Transverse colon (tissue), 4 donors: ENCODE results near the gene ALDOC. TPM values are rescaled to one million over a fixed set of nuclear protein-coding genes. Genes with fewer than 3 reads are reported as not detected.

Experiments
- DNase-seq: peaks from one replicate; pipeline ENCODE4 v3.0.0-alpha.2; 2019
- H3K27ac ChIP-seq, 4 donors: fragments of 200-600 bp; sonication (generic); 2 replicates each; pipeline ENCODE4 v1.5.1; 2016 to 2018; ENCODE audit warnings: inconsistent platforms in 4 of 4
- H3K27me3 ChIP-seq: fragments of 200-600 bp; sonication (generic); 2 replicates; pipeline ENCODE4 v1.5.1; 2017; ENCODE audit warnings: inconsistent platforms
- H3K36me3 ChIP-seq, 4 donors: fragments of 200-600 bp; sonication (generic); 2 replicates each; pipeline ENCODE4 v1.5.1; 2017 to 2019; ENCODE audit warnings: inconsistent platforms in 4 of 4
- H3K4me1 ChIP-seq, 4 donors: fragments of 200-600 bp; sonication (generic); 2 replicates each; pipeline ENCODE4 v1.5.1; 2017 to 2020; ENCODE audit warnings: inconsistent platforms in 4 of 4
- H3K4me3 ChIP-seq, 4 donors: fragments of 200-600 bp; sonication (generic); 1 replicate in 1 of 4; 2 replicates in 3 of 4; pipeline versions ENCODE4 v1.5.1 to v1.6.1; 2017 to 2019; ENCODE audit warnings: inconsistent platforms in 4 of 4
- H3K9me3 ChIP-seq, 2 donors: fragments of 200-600 bp; sonication (generic); 2 replicates each; pipeline ENCODE4 v1.5.1; 2017 to 2019; ENCODE audit warnings: inconsistent platforms in 2 of 2
- EP300 ChIP-seq: sonication (generic); formaldehyde crosslinking; IDR thresholded peaks from one replicate; pipeline ENCODE4 v1.6.1; 2017; ENCODE audit warnings: antibody characterized with exemption, low read depth
- POLR2A ChIP-seq: fragments of 450-650 bp; IDR thresholded peaks from one replicate; pipeline ENCODE4 v1.6.1; 2016; ENCODE audit warnings: antibody characterized with exemption, mild to moderate bottlenecking, moderate library complexity
- POLR2AphosphoS5 ChIP-seq, 3 donors: sonication (generic); formaldehyde crosslinking; IDR thresholded peaks; one replicate each; pipeline ENCODE4 v1.6.1; 2016; ENCODE audit warnings: antibody characterized with exemption in 3 of 3
- WGBS, 2 donors: methylation state at CpG; one replicate each; pipeline ENCODE4 v1.1.5; 2018; ENCODE audit warnings: low coverage in 1 of 2; 5-methylcytosine and 5-hydroxymethylcytosine counted together
- in situ Hi-C, 4 donors: fragments of 200-750 bp; cut with MboI; loops; one replicate each; pipeline versions ENCODE4 v1.15.0 to v1.15.1; 2017; ENCODE audit warnings: low sequenced_read_pairs in 3 of 4, low pct_ligation_motif_present in 1 of 4, low pct_unique_long_range_greater_than_20kb in 1 of 4
- intact Hi-C: fragments of 100-400 bp; cut with DNase I; formaldehyde crosslinking; loops from one replicate; pipeline ENCODE4 v1.15.1; 2023; ENCODE audit warnings: low total_unique reads
- total RNA-seq, 4 donors: library from RNA; depleted of rRNA; stranded (reverse); fragments of >200 nt; gene quantifications; one replicate each; pipeline ENCODE4 v1.1.0, GENCODE V29; 2016
- TF ChIP-seq, protein P1 (sequence below), 5 experiments: fragments of 200-600 bp in 3 of 5; fragments of 450-650 bp in 2 of 5; sonication (generic) in 3 of 5; IDR thresholded peaks; 1 replicate in 2 of 5; 2 replicates in 3 of 5; pipeline ENCODE4 v1.5.1; 2016 to 2017; ENCODE audit warnings: antibody characterized with exemption in 5 of 5, inconsistent platforms in 3 of 5, mild to moderate bottlenecking in 2 of 5, moderate library complexity in 1 of 5

Gene ALDOC
- total RNA-seq, 4 donors from 2014 or later: 3.0 to 46.1 (median 18.7) TPM

DNA sequence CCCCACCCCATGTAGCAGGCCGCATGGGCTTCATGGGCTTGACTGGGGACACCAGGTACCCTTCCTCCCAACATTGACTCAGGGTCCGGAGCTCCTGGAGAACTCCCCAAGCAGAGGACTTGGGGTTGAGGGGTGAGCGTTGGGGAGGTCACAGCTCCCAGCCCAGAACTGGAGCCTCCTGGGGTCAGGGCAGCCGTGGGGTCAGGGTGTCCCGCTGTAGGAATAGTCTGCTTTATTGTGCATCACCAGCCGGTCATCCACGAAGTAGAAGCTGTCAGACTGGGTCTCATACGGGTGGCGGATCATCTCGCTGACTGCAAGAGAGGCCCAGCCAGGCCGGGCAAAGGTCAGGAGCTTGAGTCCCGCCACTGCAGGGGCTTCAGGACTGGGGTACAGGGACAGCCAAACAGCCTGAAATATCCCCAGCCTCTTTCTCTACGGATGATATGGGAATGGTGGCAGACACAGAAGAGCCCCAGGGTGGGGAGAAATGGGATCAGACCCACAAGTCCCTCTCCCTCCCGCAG, 29.5 kb downstream of the ALDOC start:
- H3K4me1 ChIP-seq: peaks cover 4 to 33% (median 8%) of the 10 kb centered on the region in 4 donors
- 88% methylated on average over 14 of the region's 14 CpGs; no CpG with 5 or more reads in 1 of the 2 donors for WGBS, 2 donors
- in situ Hi-C loops (no loop called here), intact Hi-C loops (loop anchor here (10.0 kb wide), 1 partner anchor 58 kb away; no protein-coding TSS in a partner anchor)
- no peak for DNase-seq
- peak overlapping the region in 1 of 4 donors; percentile 27 for H3K27ac ChIP-seq
- TF ChIP-seq EP300 (no peak), POLR2AphosphoS5 (IDR thresholded peaks at IDR 0.05) (no peak), POLR2A (no peak)
- TF ChIP-seq, protein P1, sequence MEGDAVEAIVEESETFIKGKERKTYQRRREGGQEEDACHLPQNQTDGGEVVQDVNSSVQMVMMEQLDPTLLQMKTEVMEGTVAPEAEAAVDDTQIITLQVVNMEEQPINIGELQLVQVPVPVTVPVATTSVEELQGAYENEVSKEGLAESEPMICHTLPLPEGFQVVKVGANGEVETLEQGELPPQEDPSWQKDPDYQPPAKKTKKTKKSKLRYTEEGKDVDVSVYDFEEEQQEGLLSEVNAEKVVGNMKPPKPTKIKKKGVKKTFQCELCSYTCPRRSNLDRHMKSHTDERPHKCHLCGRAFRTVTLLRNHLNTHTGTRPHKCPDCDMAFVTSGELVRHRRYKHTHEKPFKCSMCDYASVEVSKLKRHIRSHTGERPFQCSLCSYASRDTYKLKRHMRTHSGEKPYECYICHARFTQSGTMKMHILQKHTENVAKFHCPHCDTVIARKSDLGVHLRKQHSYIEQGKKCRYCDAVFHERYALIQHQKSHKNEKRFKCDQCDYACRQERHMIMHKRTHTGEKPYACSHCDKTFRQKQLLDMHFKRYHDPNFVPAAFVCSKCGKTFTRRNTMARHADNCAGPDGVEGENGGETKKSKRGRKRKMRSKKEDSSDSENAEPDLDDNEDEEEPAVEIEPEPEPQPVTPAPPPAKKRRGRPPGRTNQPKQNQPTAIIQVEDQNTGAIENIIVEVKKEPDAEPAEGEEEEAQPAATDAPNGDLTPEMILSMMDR (IDR thresholded peaks at IDR 0.05): no peak
- no peaks in the 10 kb centered on the region for H3K9me3 ChIP-seq
- peaks cover 0 to 6% (median 0%) of the 10 kb centered on the region in 4 donors for H3K36me3 ChIP-seq
- H3K27me3 ChIP-seq: no peaks in the 10 kb centered on the region
- H3K4me3 ChIP-seq: no peak overlapping the region

DNA sequence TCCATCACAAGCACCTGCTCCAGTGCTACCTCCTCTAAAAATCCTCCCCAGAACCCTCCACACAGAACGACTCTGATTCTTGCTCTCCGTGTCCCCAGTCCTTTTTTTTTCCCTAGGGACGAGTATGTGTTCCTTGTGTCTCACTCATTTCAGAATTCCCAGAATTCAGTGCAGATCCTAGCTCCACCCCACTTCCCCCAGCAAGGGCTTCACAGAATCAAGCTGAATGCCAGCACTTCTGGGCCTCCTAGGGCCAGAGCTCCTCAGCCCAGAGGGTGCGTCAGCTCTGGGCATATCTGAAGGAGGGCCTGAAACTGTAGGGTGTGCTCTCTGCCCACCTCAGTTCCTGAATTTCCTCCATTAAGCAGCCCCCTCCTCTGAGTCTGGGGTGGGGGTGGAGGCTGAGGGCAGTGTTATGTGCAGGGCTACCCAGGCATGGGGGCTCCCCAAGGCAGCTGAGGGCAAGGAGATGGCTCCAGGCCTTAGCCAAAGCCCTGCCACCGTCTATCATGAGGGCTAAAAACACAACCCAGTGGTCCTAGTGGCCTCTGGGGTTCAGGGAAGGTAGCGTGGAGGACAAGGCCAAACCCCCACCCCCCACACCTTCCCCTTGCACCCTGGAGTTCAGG, 30.8 kb downstream of the ALDOC start:
- intact Hi-C loops (loop anchor here (10.0 kb wide), 1 partner anchor 59 kb away; no protein-coding TSS in a partner anchor), in situ Hi-C loops (no loop called here)
- 60 to 67% methylated on average over 1 to 6 of the region's 6 CpGs for WGBS, 2 donors
- Histone ChIP-seq H3K4me1 (peaks cover 0 to 22% (median 0%) of the 10 kb centered on the region in 4 donors), H3K36me3 (peaks cover 0 to 6% (median 0%) of the 10 kb centered on the region in 4 donors), H3K27ac (no peak overlapping the region), H3K27me3 (no peaks in the 10 kb centered on the region), H3K9me3 (no peaks in the 10 kb centered on the region), H3K4me3 (no peak overlapping the region)
- DNase-seq: no peak
- TF ChIP-seq POLR2AphosphoS5 (IDR thresholded peaks at IDR 0.05): no peak
- no peak for TF ChIP-seq POLR2A
- TF ChIP-seq EP300: no peak
- TF ChIP-seq, protein P1 (IDR thresholded peaks at IDR 0.05): no peak

DNA sequence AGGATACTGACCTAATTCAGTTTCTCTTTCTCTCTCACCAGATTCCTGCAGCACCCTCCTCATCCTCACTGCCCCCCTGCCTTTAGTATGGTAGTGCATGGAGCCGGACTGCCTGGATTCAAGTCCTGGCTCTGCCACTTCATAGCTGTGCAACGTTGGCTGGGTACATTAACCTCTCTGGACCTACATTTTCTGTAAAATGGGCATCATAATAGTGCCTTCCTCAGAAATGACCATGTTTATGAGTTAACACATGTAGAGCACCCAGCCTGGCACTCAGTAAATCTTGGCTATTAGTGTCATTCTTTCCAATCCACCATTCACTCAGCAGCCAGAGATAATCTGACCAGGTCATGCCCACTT, 31.6 kb downstream of the ALDOC start:
- no peak for TF ChIP-seq EP300
- TF ChIP-seq, protein P1 (IDR thresholded peaks at IDR 0.05): no peak
- no peak for TF ChIP-seq POLR2A
- no peak for TF ChIP-seq POLR2AphosphoS5 (IDR thresholded peaks at IDR 0.05)
- H3K36me3 ChIP-seq: peaks cover 0 to 6% (median 0%) of the 10 kb centered on the region in 4 donors
- H3K4me1 ChIP-seq: peaks cover 0 to 19% (median 0%) of the 10 kb centered on the region in 4 donors
- no peaks in the 10 kb centered on the region for H3K9me3 ChIP-seq
- DNase-seq: no peak
- WGBS, 2 donors: 73% methylated on average over 2 of the region's 2 CpGs; no CpG with 5 or more reads in 1 of the 2 donors
- in situ Hi-C loops (no loop called here), intact Hi-C loops (loop anchor here (10.0 kb wide), 1 partner anchor 60 kb away; no protein-coding TSS in a partner anchor)
- no peak overlapping the region for H3K27ac ChIP-seq
- H3K4me3 ChIP-seq: no peak overlapping the region
- no peaks in the 10 kb centered on the region for H3K27me3 ChIP-seq

DNA sequence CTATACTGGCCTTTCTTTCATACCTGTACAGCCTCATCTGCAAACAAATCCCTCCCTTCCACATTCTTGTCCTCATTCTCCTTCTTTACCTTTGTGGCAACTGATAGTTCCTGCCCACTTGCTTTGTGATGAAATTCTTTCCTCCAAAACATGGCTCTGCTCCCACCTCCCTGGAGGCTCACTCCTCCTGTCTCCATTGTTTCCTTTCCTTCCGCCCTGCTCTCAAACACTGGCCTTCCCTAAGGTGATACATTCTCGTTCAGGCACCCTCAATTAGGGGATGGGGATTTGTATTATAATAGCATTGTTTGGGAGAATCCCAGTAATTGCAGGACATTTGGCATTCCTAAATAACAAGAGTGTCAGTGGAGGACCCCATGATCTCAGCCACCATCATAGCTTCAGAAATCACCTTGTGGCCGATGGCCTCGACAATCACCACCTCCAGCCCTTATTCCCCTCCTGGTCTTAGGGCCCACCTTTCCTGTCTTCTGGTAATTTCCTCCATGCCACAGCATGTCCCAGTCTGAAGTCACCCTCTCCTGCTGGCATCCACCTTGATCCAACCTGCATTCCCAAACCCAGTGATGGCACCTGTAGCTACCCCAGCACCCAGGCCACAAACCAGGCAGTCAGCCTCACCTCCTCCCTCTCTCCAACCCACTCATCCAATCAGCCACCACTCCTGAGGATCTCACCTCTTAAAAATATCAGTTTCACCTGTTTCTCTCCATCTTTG, 32.1 kb downstream of the ALDOC start:
- H3K9me3 ChIP-seq: no peaks in the 10 kb centered on the region
- peaks cover 0 to 6% (median 0%) of the 10 kb centered on the region in 4 donors for H3K36me3 ChIP-seq
- no peak overlapping the region for H3K27ac ChIP-seq
- intact Hi-C loops: loop anchor here (5.0 to 10.0 kb wide), 2 partner anchors 60 to 162 kb away; no protein-coding TSS in a partner anchor
- TF ChIP-seq POLR2A: no peak
- no peak for TF ChIP-seq POLR2AphosphoS5 (IDR thresholded peaks at IDR 0.05)
- TF ChIP-seq EP300: no peak
- TF ChIP-seq, protein P1 (IDR thresholded peaks at IDR 0.05): no peak
- H3K4me1 ChIP-seq: peaks cover 0 to 14% (median 0%) of the 10 kb centered on the region in 4 donors
- no peak overlapping the region for H3K4me3 ChIP-seq
- 92 to 100% methylated on average over 1 to 4 of the region's 4 CpGs for WGBS, 2 donors
- DNase-seq: no peak
- H3K27me3 ChIP-seq: no peaks in the 10 kb centered on the region
- in situ Hi-C loops: no loop called here
